ENCODE measurements around the gene FSIP1.

FSIP1 gene

GRCh38 chr15:39713846-39714245 is 68.8 kb downstream of the FSIP1 start:
- H3K9me2 ChIP-seq (ENCODE audit: low read depth, low read length), result no peaks in the 10 kb centered on the region
- no peaks in the 10 kb centered on the region for H3K27me3 ChIP-seq (ENCODE audit: insufficient read depth, low read length)
- no peak overlapping the region for H3K9ac ChIP-seq (ENCODE audit: low read length)
- no peak overlapping the region for H3K4me2 ChIP-seq (ENCODE audit: low read length)
- H4K20me1 ChIP-seq (ENCODE audit: insufficient read depth, low read length), result no peaks in the 10 kb centered on the region
- no peaks in the 10 kb centered on the region for H3K9me3 ChIP-seq (ENCODE audit: low read length)
- H3K4me3 ChIP-seq (ENCODE audit: low read depth, low read length, poor library complexity, severe bottlenecking), result no peak overlapping the region
- no peaks in the 10 kb centered on the region for H3F3A ChIP-seq (ENCODE audit: insufficient read depth, low read length)
- no peaks in the 10 kb centered on the region for H3K4me1 ChIP-seq (ENCODE audit: insufficient read depth, low read length, severe bottlenecking)
- H2AFZ ChIP-seq (ENCODE audit: low read length), result no peak overlapping the region
- no peaks in the 10 kb centered on the region for H3K36me3 ChIP-seq (ENCODE audit: insufficient read depth, low read length)
- TF ChIP-seq, protein P1, sequence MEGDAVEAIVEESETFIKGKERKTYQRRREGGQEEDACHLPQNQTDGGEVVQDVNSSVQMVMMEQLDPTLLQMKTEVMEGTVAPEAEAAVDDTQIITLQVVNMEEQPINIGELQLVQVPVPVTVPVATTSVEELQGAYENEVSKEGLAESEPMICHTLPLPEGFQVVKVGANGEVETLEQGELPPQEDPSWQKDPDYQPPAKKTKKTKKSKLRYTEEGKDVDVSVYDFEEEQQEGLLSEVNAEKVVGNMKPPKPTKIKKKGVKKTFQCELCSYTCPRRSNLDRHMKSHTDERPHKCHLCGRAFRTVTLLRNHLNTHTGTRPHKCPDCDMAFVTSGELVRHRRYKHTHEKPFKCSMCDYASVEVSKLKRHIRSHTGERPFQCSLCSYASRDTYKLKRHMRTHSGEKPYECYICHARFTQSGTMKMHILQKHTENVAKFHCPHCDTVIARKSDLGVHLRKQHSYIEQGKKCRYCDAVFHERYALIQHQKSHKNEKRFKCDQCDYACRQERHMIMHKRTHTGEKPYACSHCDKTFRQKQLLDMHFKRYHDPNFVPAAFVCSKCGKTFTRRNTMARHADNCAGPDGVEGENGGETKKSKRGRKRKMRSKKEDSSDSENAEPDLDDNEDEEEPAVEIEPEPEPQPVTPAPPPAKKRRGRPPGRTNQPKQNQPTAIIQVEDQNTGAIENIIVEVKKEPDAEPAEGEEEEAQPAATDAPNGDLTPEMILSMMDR (IDR thresholded peaks at IDR 0.05; ENCODE audit: low read length), result no peak
- TF ChIP-seq EZH2 (IDR thresholded peaks at IDR 0.05; ENCODE audit: borderline replicate concordance, low read length), result no peak
- no peaks in the 10 kb centered on the region for H3K79me2 ChIP-seq (ENCODE audit: insufficient read depth, low read length)
- H3K27ac ChIP-seq (ENCODE audit: low read depth, low read length, poor library complexity, severe bottlenecking), result no peak overlapping the region

GRCh38 chr15:39710681-39711080 is 72.0 kb downstream of the FSIP1 start:
- Histone ChIP-seq H3K27ac (ENCODE audit: low read depth, low read length, poor library complexity, severe bottlenecking) (no peak overlapping the region), H3K36me3 (ENCODE audit: insufficient read depth, low read length) (no peaks in the 10 kb centered on the region), H3F3A (ENCODE audit: insufficient read depth, low read length) (no peaks in the 10 kb centered on the region), H3K9me2 (ENCODE audit: low read depth, low read length) (no peaks in the 10 kb centered on the region), H3K79me2 (ENCODE audit: insufficient read depth, low read length) (no peaks in the 10 kb centered on the region), H3K9me3 (ENCODE audit: low read length) (no peaks in the 10 kb centered on the region), H3K4me1 (ENCODE audit: insufficient read depth, low read length, severe bottlenecking) (no peaks in the 10 kb centered on the region), H3K4me3 (ENCODE audit: low read depth, low read length, poor library complexity, severe bottlenecking) (no peak overlapping the region), H3K4me2 (ENCODE audit: low read length) (no peak overlapping the region), H3K9ac (ENCODE audit: low read length) (no peak overlapping the region), H3K27me3 (ENCODE audit: insufficient read depth, low read length) (no peaks in the 10 kb centered on the region), H4K20me1 (ENCODE audit: insufficient read depth, low read length) (no peaks in the 10 kb centered on the region), H2AFZ (ENCODE audit: low read length) (no peak overlapping the region)
- no peak for TF ChIP-seq EZH2 (IDR thresholded peaks at IDR 0.05; ENCODE audit: borderline replicate concordance, low read length)

DNA sequence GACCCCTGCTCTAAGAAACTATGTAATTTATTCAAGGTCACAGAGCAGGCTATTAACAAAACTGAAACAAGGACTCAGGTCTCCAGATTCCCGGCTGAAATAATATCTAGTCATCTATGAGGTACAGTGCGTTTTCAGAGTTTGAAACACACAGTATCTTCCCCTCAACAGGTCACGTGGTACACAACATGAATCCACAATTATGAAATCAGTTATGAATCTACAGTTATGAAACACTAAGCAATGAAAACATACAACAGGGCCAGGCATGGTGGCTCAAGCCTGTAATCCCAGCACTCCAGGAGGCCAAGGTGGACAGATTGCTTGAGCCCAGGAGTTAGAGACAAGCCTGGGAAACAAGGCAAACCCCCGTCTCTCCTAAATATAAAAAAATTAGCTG is 72.7 kb downstream of the FSIP1 start:
- Histone ChIP-seq H4K20me1 (ENCODE audit: insufficient read depth, low read length) (no peaks in the 10 kb centered on the region), H3K9ac (ENCODE audit: low read length) (no peak overlapping the region), H3K4me2 (ENCODE audit: low read length) (no peak overlapping the region), H3K36me3 (ENCODE audit: insufficient read depth, low read length) (no peaks in the 10 kb centered on the region), H3K9me2 (ENCODE audit: low read depth, low read length) (no peaks in the 10 kb centered on the region), H3K27me3 (ENCODE audit: insufficient read depth, low read length) (no peaks in the 10 kb centered on the region), H2AFZ (ENCODE audit: low read length) (no peak overlapping the region), H3K27ac (ENCODE audit: low read depth, low read length, poor library complexity, severe bottlenecking) (no peak overlapping the region), H3F3A (ENCODE audit: insufficient read depth, low read length) (no peaks in the 10 kb centered on the region), H3K9me3 (ENCODE audit: low read length) (no peaks in the 10 kb centered on the region), H3K79me2 (ENCODE audit: insufficient read depth, low read length) (no peaks in the 10 kb centered on the region), H3K4me3 (ENCODE audit: low read depth, low read length, poor library complexity, severe bottlenecking) (no peak overlapping the region), H3K4me1 (ENCODE audit: insufficient read depth, low read length, severe bottlenecking) (no peaks in the 10 kb centered on the region)
- TF ChIP-seq, protein P1 (IDR thresholded peaks at IDR 0.05; ENCODE audit: low read length), result no peak

GRCh38 chr15:39706206-39706605 is 76.4 kb downstream of the FSIP1 start:
- H2AFZ ChIP-seq (ENCODE audit: low read length), result no peak overlapping the region
- no peaks in the 10 kb centered on the region for H3K9me2 ChIP-seq (ENCODE audit: low read depth, low read length)
- no peak overlapping the region for H3K27ac ChIP-seq (ENCODE audit: low read depth, low read length, poor library complexity, severe bottlenecking)
- no peak overlapping the region for H3K4me3 ChIP-seq (ENCODE audit: low read depth, low read length, poor library complexity, severe bottlenecking)
- no peaks in the 10 kb centered on the region for H4K20me1 ChIP-seq (ENCODE audit: insufficient read depth, low read length)
- H3K4me2 ChIP-seq (ENCODE audit: low read length), result no peak overlapping the region
- no peaks in the 10 kb centered on the region for H3F3A ChIP-seq (ENCODE audit: insufficient read depth, low read length)
- no peaks in the 10 kb centered on the region for H3K4me1 ChIP-seq (ENCODE audit: insufficient read depth, low read length, severe bottlenecking)
- H3K36me3 ChIP-seq (ENCODE audit: insufficient read depth, low read length), result no peaks in the 10 kb centered on the region
- H3K27me3 ChIP-seq (ENCODE audit: insufficient read depth, low read length), result no peaks in the 10 kb centered on the region
- no peaks in the 10 kb centered on the region for H3K9me3 ChIP-seq (ENCODE audit: low read length)
- TF ChIP-seq EZH2 (IDR thresholded peaks at IDR 0.05; ENCODE audit: borderline replicate concordance, low read length), result no peak
- TF ChIP-seq, protein P1 (IDR thresholded peaks at IDR 0.05; ENCODE audit: low read length), result no peak
- no peak overlapping the region for H3K9ac ChIP-seq (ENCODE audit: low read length)
- no peaks in the 10 kb centered on the region for H3K79me2 ChIP-seq (ENCODE audit: insufficient read depth, low read length)
